Fibroblast of skin of right quadriceps (primary cell): ENCODE measurements around the gene PRL.

ENCODE experiments used
- DNase-seq: peaks from one replicate; pipeline ENCODE4 v3.0.0-alpha.2; 2013

Gene PRL

GRCh38 chr6:22296936-22297335 is at the start of gene PRL:
Gene PRL (minus strand): TSS chr6:22297036. CDS start chr6:22296982, 54 bp downstream.
- DNase-seq = no peak

GRCh38 chr6:22343864-22344263 is 47.0 kb upstream of the PRL start:
- no peak for DNase-seq

GRCh38 chr6:22334778-22335177 is 37.9 kb upstream of the PRL start:
- no peak for DNase-seq

GRCh38 chr6:22333802-22334201 is 37.0 kb upstream of the PRL start:
- peak; percentile 84 for DNase-seq

GRCh38 chr6:22332711-22333110 is 35.9 kb upstream of the PRL start:
- DNase-seq = peak; percentile 50

GRCh38 chr6:22332216-22332615 is 35.4 kb upstream of the PRL start:
- no peak for DNase-seq

- no peak for DNase-seq
Observed at GRCh38 chr6:22330941-22331340, 34.1 kb upstream of the PRL start.

GRCh38 chr6:22328474-22328873 is 31.6 kb upstream of the PRL start:
- DNase-seq = peak; percentile 83

- peak; percentile 44 for DNase-seq
Observed at GRCh38 chr6:22327881-22328280, 31.0 kb upstream of the PRL start.

GRCh38 chr6:22326500-22326899 is 29.7 kb upstream of the PRL start:
- no peak for DNase-seq

GRCh38 chr6:22325481-22325880 is 28.6 kb upstream of the PRL start:
- DNase-seq = peak; percentile 35

GRCh38 chr6:22323848-22324247 is 27.0 kb upstream of the PRL start:
- no peak for DNase-seq

GRCh38 chr6:22322103-22323030 is 25.5 kb upstream of the PRL start:
- DNase-seq = no peak

- DNase-seq = peak; percentile 91
Observed at GRCh38 chr6:22320750-22321149, 23.9 kb upstream of the PRL start.

GRCh38 chr6:22318404-22318803 is 21.6 kb upstream of the PRL start:
- no peak for DNase-seq

- no peak for DNase-seq
Observed at GRCh38 chr6:22313796-22314195, 17.0 kb upstream of the PRL start.

- no peak for DNase-seq
Observed at GRCh38 chr6:22308939-22309338, 12.1 kb upstream of the PRL start.

- no peak for DNase-seq
Observed at GRCh38 chr6:22306741-22307466, 10.1 kb upstream of the PRL start.

GRCh38 chr6:22302838-22303237 is 6.0 kb upstream of the PRL start:
- DNase-seq = peak; percentile 44

GRCh38 chr6:22300273-22300998 is 3.6 kb upstream of the PRL start:
- no peak for DNase-seq

GRCh38 chr6:22298475-22298890 is 1.6 kb upstream of the PRL start:
- DNase-seq = peak; percentile 58

- DNase-seq = no peak
Observed at GRCh38 chr6:22296067-22296466, 769 bp downstream of the PRL start.

- DNase-seq = no peak
Observed at GRCh38 chr6:22295145-22295544, 1.7 kb downstream of the PRL start.
